Measurements from ENCODE around the gene HIVEP3.

Gene HIVEP3

GRCh38 chr1:41582851-41583657, 335.7 kb downstream of the HIVEP3 start:
- H3K9me3 ChIP-seq (ENCODE audit: control insufficient read depth, insufficient read depth, low read depth, low read length): no peaks in the 10 kb centered on the region
- CTCF ChIA-PET: interaction anchor here (0.7 to 1.1 kb wide), 3 partner anchors 55 to 90 kb away, joined by 3 to 4 read pairs (median 3); no protein-coding TSS in a partner anchor
- no peak for TF ChIP-seq ZBTB49 (tag by site-specific recombination; IDR thresholded peaks at IDR 0.05; ENCODE audit: low read depth)
- no peak for TF ChIP-seq ZNF146 (tag by site-specific recombination; IDR thresholded peaks at IDR 0.05)
- TF ChIP-seq ZNF37A (tag by site-specific recombination; IDR thresholded peaks at IDR 0.05): no peak
- no peak for TF ChIP-seq ZBTB8A (tag by site-specific recombination; IDR thresholded peaks at IDR 0.05)
- no peak for TF ChIP-seq ZNF239 (tag by site-specific recombination; IDR thresholded peaks at IDR 0.05)
- TF ChIP-seq ZNF132 (tag by site-specific recombination; IDR thresholded peaks at IDR 0.05; ENCODE audit: borderline replicate concordance): no peak
- no peak for TF ChIP-seq ZNF529 (tag by site-specific recombination; IDR thresholded peaks at IDR 0.05; ENCODE audit: insufficient replicate concordance)
- TF ChIP-seq PBX3 (CRISPR knock-in tag; IDR thresholded peaks at IDR 0.05): no peak
- H3K27ac ChIP-seq (ENCODE audit: extremely low read depth, low read depth, low read length): no peak overlapping the region
- POLR2A ChIA-PET: no interaction called here
- H3K36me3 ChIP-seq (ENCODE audit: control insufficient read depth in 2 of 2, insufficient read depth in 1 of 2, low read length in 2 of 2): no peaks in the 10 kb centered on the region
- no peaks in the 10 kb centered on the region for H3K4me1 ChIP-seq (ENCODE audit: control insufficient read depth, insufficient read depth, low read length)
- no peak overlapping the region for H3K4me3 ChIP-seq (ENCODE audit: low read depth, low read length)

- Histone ChIP-seq H3K36me3 (ENCODE audit: control insufficient read depth in 2 of 2, insufficient read depth in 1 of 2, low read length in 2 of 2) (no peaks in the 10 kb centered on the region), H3K27ac (ENCODE audit: extremely low read depth, low read depth, low read length) (no peak overlapping the region), H3K4me1 (ENCODE audit: control insufficient read depth, insufficient read depth, low read length) (no peaks in the 10 kb centered on the region), H3K4me3 (ENCODE audit: low read depth, low read length) (no peak overlapping the region), H3K9me3 (ENCODE audit: control insufficient read depth, insufficient read depth, low read depth, low read length) (no peaks in the 10 kb centered on the region)
- CTCF ChIA-PET: interaction anchor here (0.7 to 1.0 kb wide), 2 partner anchors 63 to 64 kb away, joined by 3 read pairs; no protein-coding TSS in a partner anchor
- POLR2A ChIA-PET: no interaction called here
- no peak for TF ChIP-seq ZNF530 (tag by site-specific recombination; IDR thresholded peaks at IDR 0.05; ENCODE audit: low read depth)
- no peak for TF ChIP-seq HOXA7 (CRISPR knock-in tag; IDR thresholded peaks at IDR 0.05; ENCODE audit: borderline replicate concordance)
- TF ChIP-seq YY1 (tag by site-specific recombination; IDR thresholded peaks at IDR 0.05): no peak
- no peak for TF ChIP-seq ZNF433 (tag by site-specific recombination; IDR thresholded peaks at IDR 0.05; ENCODE audit: low read depth)
Observed at GRCh38 chr1:41582351-41582750, 336.4 kb downstream of the HIVEP3 start.

- Histone ChIP-seq H3K4me1 (ENCODE audit: control insufficient read depth, insufficient read depth, low read length) (no peaks in the 10 kb centered on the region), H3K36me3 (ENCODE audit: control insufficient read depth in 2 of 2, insufficient read depth in 1 of 2, low read length in 2 of 2) (no peaks in the 10 kb centered on the region), H3K4me3 (ENCODE audit: low read depth, low read length) (no peak overlapping the region), H3K9me3 (ENCODE audit: control insufficient read depth, insufficient read depth, low read depth, low read length) (no peaks in the 10 kb centered on the region), H3K27ac (ENCODE audit: extremely low read depth, low read depth, low read length) (no peak overlapping the region)
- no peak for TF ChIP-seq PATZ1 (tag by site-specific recombination; IDR thresholded peaks at IDR 0.05)
- TF ChIP-seq ZNF404 (tag by site-specific recombination; IDR thresholded peaks at IDR 0.05): no peak
- no peak for TF ChIP-seq ZNF174 (tag by site-specific recombination; IDR thresholded peaks at IDR 0.05)
- no peak for TF ChIP-seq ZNF366 (tag by site-specific recombination; conservative IDR thresholded peaks at IDR 0.05)
- TF ChIP-seq ZNF140 (tag by site-specific recombination; IDR thresholded peaks at IDR 0.05): no peak
- no peak for TF ChIP-seq GLIS1 (tag by site-specific recombination; IDR thresholded peaks at IDR 0.05)
- TF ChIP-seq ZNF335 (tag by site-specific recombination; conservative IDR thresholded peaks at IDR 0.05): no peak
- TF ChIP-seq ZBTB8A (tag by site-specific recombination; IDR thresholded peaks at IDR 0.05): no peak
- TF ChIP-seq MZF1 (tag by site-specific recombination; IDR thresholded peaks at IDR 0.05; ENCODE audit: borderline replicate concordance): no peak
- TF ChIP-seq SP2 (tag by site-specific recombination; IDR thresholded peaks at IDR 0.05): no peak
- TF ChIP-seq KLF17 (tag by site-specific recombination; IDR thresholded peaks at IDR 0.05): no peak
- TF ChIP-seq ZNF133 (tag by site-specific recombination; IDR thresholded peaks at IDR 0.05): no peak
- TF ChIP-seq SCRT1 (tag by site-specific recombination; IDR thresholded peaks at IDR 0.05; ENCODE audit: borderline replicate concordance): no peak
- TF ChIP-seq ZNF610 (tag by site-specific recombination; IDR thresholded peaks at IDR 0.05; ENCODE audit: borderline replicate concordance): no peak
- POLR2A ChIA-PET: no interaction called here
- CTCF ChIA-PET: interaction anchor here (1.0 kb wide), 1 partner anchor 64 kb away, joined by 3 read pairs; no protein-coding TSS in a partner anchor
Observed at GRCh38 chr1:41582004-41582325, 336.8 kb downstream of the HIVEP3 start.

Data from HEK293 (cell line).